Gastrocnemius medialis (tissue), 4 donors: ENCODE measurements around the gene DNAJC7.

ENCODE experiments used
- POLR2A ChIP-seq, 2 donors: fragments of 450-650 bp; IDR thresholded peaks; one replicate each; pipeline ENCODE4 v1.6.1; 2017; ENCODE audit warnings: antibody characterized with exemption in 2 of 2, mild to moderate bottlenecking in 2 of 2, moderate library complexity in 2 of 2
- TF ChIP-seq, protein P1 (sequence below), 5 experiments: fragments of 450-650 bp in 3 of 5; fragments of 200-600 bp in 2 of 5; sonication (generic) in 2 of 5; IDR thresholded peaks in 4 of 5; conservative IDR thresholded peaks in 1 of 5; 1 replicate in 4 of 5; 2 replicates in 1 of 5; pipeline ENCODE4 v1.5.1; 2016 to 2019; ENCODE audit warnings: antibody characterized with exemption in 5 of 5, mild to moderate bottlenecking in 3 of 5, moderate library complexity in 3 of 5

GRCh38 chr17:42060231-42060630, 43.0 kb upstream of the DNAJC7 start:
- no peak for TF ChIP-seq POLR2A (IDR thresholded peaks at IDR 0.05)
- TF ChIP-seq, protein P1, sequence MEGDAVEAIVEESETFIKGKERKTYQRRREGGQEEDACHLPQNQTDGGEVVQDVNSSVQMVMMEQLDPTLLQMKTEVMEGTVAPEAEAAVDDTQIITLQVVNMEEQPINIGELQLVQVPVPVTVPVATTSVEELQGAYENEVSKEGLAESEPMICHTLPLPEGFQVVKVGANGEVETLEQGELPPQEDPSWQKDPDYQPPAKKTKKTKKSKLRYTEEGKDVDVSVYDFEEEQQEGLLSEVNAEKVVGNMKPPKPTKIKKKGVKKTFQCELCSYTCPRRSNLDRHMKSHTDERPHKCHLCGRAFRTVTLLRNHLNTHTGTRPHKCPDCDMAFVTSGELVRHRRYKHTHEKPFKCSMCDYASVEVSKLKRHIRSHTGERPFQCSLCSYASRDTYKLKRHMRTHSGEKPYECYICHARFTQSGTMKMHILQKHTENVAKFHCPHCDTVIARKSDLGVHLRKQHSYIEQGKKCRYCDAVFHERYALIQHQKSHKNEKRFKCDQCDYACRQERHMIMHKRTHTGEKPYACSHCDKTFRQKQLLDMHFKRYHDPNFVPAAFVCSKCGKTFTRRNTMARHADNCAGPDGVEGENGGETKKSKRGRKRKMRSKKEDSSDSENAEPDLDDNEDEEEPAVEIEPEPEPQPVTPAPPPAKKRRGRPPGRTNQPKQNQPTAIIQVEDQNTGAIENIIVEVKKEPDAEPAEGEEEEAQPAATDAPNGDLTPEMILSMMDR (IDR thresholded peaks at IDR 0.05 in 4 of 5, conservative IDR thresholded peaks at IDR 0.05 in 1 of 5), result no peak
